Measurements from ENCODE around the gene SEC23A.

DNA sequence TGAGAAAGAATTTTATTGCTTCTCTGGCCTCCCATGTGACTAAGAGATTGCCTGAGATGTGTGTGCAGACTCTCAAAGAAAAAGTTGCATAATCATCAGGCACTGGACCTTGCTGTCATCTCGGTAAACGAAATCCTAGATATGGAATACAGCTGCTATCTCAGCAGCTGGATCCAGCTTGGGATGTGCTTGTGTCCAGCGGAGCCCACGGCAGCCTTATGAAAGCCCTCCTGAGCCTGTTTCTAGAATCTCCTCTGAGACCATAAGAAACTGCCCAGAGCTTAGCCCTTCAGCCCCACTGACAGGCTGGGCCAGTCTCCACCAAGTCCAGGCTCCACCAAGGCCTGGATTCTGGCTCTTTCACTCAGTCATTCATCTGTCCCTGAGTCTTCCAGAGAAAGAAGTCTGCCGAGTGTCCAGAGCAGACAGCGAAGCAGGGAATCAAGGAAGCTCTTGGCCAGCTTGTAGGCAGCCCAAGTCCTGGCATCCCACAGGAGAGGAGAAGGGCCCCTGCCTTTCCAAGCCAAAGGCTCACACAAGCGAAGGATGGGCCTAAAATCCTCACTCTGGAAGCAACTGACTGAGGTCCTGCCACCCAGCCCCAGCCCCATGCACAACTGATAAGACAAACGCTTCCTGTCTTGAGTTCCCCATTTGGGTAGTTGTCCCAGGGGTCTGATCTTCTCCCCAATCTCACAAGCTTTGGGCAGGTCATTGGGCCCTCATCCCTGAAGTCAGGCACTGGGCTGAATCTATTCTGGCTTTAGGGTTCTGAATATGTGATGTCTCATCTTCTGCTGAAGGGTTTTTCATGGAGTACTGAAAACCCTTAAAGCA, 97.8 kb downstream of the SEC23A start:
- TF ChIP-seq POLR2A (IDR thresholded peaks at IDR 0.05): no peak
- TF ChIP-seq, protein P1, sequence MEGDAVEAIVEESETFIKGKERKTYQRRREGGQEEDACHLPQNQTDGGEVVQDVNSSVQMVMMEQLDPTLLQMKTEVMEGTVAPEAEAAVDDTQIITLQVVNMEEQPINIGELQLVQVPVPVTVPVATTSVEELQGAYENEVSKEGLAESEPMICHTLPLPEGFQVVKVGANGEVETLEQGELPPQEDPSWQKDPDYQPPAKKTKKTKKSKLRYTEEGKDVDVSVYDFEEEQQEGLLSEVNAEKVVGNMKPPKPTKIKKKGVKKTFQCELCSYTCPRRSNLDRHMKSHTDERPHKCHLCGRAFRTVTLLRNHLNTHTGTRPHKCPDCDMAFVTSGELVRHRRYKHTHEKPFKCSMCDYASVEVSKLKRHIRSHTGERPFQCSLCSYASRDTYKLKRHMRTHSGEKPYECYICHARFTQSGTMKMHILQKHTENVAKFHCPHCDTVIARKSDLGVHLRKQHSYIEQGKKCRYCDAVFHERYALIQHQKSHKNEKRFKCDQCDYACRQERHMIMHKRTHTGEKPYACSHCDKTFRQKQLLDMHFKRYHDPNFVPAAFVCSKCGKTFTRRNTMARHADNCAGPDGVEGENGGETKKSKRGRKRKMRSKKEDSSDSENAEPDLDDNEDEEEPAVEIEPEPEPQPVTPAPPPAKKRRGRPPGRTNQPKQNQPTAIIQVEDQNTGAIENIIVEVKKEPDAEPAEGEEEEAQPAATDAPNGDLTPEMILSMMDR (IDR thresholded peaks at IDR 0.05): no peak
